ENCODE results near the gene SWT1. TPM values are rescaled to one million over a fixed set of nuclear protein-coding genes. Genes with fewer than 3 reads are reported as not detected.

SWT1 gene
- total RNA-seq, 2 donors from 2014 or later: 4.1 to 7.1 TPM

GRCh38 chr1:185289880-185290279, 132.9 kb downstream of the SWT1 start:
- no peak for DNase-seq (ENCODE audit: low spot score in 2 of 2)
- peaks cover 13 to 26% of the 10 kb centered on the region in 2 donors for H3K36me3 Mint-ChIP-seq
- H3K9me3 Mint-ChIP-seq: no peaks in the 10 kb centered on the region
- H3K27ac Mint-ChIP-seq: no peak overlapping the region
- ATAC-seq: no peak

- ATAC-seq: no peak
- no peak for DNase-seq (ENCODE audit: low spot score in 2 of 2)
- H3K27ac Mint-ChIP-seq: no peak overlapping the region
- peaks cover 13 to 39% of the 10 kb centered on the region in 2 donors for H3K36me3 Mint-ChIP-seq
- H3K9me3 Mint-ChIP-seq: no peaks in the 10 kb centered on the region
Observed at GRCh38 chr1:185291159-185291558, 134.2 kb downstream of the SWT1 start.

GRCh38 chr1:185291652-185292051, 134.7 kb downstream of the SWT1 start:
- H3K9me3 Mint-ChIP-seq: no peaks in the 10 kb centered on the region
- H3K36me3 Mint-ChIP-seq: peaks cover 13 to 44% of the 10 kb centered on the region in 2 donors
- ATAC-seq (no peak), DNase-seq (ENCODE audit: low spot score in 2 of 2) (no peak)
- H3K27ac Mint-ChIP-seq: peak overlapping the region in 1 of 2 donors; percentile 56

DNA sequence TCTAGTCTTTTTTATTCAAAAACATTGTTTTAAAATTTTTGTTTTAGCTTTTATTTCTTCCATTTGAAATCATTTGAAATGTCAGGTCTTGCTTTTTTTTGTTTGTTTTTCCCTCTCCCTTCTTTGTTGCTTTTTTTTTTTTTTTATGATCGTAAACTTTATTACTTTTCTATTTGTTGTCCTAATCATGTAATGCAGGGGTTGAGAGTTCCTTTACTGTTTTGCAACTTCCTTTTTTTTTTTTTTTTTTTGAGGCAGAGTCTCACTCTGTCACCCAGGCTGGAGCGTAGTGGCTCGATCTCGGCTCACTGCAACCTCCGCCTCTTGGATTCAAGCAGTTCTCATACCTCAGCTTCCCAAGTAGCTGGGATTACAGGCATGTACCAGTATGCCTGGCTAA, 135.3 kb downstream of the SWT1 start:
- Mint-ChIP-seq H3K36me3 (peaks cover 11 to 45% of the 10 kb centered on the region in 2 donors), H3K27ac (peak overlapping the region in 1 of 2 donors; percentile 56), H3K9me3 (no peaks in the 10 kb centered on the region)
- ATAC-seq: no peak
- no peak for DNase-seq (ENCODE audit: low spot score in 2 of 2)

- ATAC-seq: no peak
- Mint-ChIP-seq H3K9me3 (no peaks in the 10 kb centered on the region), H3K36me3 (peaks cover 13 to 50% of the 10 kb centered on the region in 2 donors), H3K27ac (peak overlapping the region in 1 of 2 donors; percentile 4)
- no peak for DNase-seq (ENCODE audit: low spot score in 2 of 2)
Observed at GRCh38 chr1:185293967-185294542, 137.1 kb downstream of the SWT1 start.

- DNase-seq (ENCODE audit: low spot score in 2 of 2) (no peak), ATAC-seq (no peak)
- Mint-ChIP-seq H3K27ac (no peak overlapping the region), H3K9me3 (no peaks in the 10 kb centered on the region), H3K36me3 (peaks cover 18 to 46% of the 10 kb centered on the region in 2 donors)
Observed at GRCh38 chr1:185295091-185295490, 138.1 kb downstream of the SWT1 start.

DNA sequence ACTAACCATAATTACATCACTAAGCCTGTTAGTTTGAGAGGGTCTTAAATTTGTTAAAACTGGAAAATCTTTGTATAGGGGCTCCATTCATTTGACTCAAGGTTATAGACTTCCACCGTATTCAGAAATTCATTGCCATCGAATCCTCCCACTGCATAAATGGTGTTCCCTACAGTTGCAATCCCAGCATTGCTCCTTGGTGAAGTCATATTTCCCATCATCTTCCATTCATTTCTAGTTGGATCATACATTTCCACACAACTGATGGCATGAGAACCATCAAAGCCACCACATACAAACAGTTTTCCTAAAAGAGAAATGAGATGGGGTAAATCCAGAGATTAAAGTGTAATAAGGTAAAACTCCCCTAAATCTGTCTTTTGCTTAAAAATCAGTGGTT, 141.0 kb downstream of the SWT1 start:
- H3K27ac Mint-ChIP-seq: peak overlapping the region in 1 of 2 donors; percentile 73
- ATAC-seq (no peak), DNase-seq (ENCODE audit: low spot score in 2 of 2) (no peak)
- peaks cover 18 to 63% of the 10 kb centered on the region in 2 donors for H3K36me3 Mint-ChIP-seq
- H3K9me3 Mint-ChIP-seq: no peaks in the 10 kb centered on the region

GRCh38 chr1:185300152-185300551, 143.2 kb downstream of the SWT1 start:
- no peak for DNase-seq (ENCODE audit: low spot score in 2 of 2)
- Mint-ChIP-seq H3K9me3 (no peaks in the 10 kb centered on the region), H3K36me3 (peaks cover 17 to 59% of the 10 kb centered on the region in 2 donors), H3K27ac (no peak overlapping the region)
- no peak for ATAC-seq

DNA sequence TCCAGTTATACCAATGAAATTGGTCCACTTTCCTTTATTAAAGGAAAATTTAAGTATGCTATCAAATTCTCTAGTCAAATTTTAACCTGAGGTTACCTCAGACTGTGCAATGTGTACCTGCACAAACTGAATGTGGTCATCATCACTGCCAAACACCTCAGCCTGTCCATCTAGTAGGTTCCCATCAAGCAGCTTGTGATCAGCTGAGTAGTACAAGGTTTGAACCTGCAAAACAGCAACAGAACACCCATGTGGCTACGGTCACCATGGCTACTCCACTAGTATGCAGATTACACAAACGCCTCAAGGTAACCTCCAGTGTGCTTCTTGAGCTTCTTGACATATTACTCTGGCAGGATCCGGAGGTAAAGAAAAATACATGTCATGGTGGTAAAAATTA, 148.5 kb downstream of the SWT1 start:
- DNase-seq (ENCODE audit: low spot score in 2 of 2) (no peak), ATAC-seq (no peak)
- Mint-ChIP-seq H3K9me3 (no peaks in the 10 kb centered on the region), H3K27ac (no peak overlapping the region), H3K36me3 (peaks cover 22 to 49% of the 10 kb centered on the region in 2 donors)

- no peak for DNase-seq (ENCODE audit: low spot score in 2 of 2)
- H3K9me3 Mint-ChIP-seq: no peaks in the 10 kb centered on the region
- H3K36me3 Mint-ChIP-seq: peaks cover 29 to 41% of the 10 kb centered on the region in 2 donors
- peak overlapping the region in 1 of 2 donors; percentile 44 for H3K27ac Mint-ChIP-seq
- ATAC-seq: no peak
Observed at GRCh38 chr1:185308126-185308525, 151.2 kb downstream of the SWT1 start.

GRCh38 chr1:185309566-185309965, 152.6 kb downstream of the SWT1 start:
- ATAC-seq (no peak), DNase-seq (ENCODE audit: low spot score in 2 of 2) (no peak)
- peaks cover 34 to 51% of the 10 kb centered on the region in 2 donors for H3K36me3 Mint-ChIP-seq
- H3K9me3 Mint-ChIP-seq: no peaks in the 10 kb centered on the region
- H3K27ac Mint-ChIP-seq: no peak overlapping the region

DNA sequence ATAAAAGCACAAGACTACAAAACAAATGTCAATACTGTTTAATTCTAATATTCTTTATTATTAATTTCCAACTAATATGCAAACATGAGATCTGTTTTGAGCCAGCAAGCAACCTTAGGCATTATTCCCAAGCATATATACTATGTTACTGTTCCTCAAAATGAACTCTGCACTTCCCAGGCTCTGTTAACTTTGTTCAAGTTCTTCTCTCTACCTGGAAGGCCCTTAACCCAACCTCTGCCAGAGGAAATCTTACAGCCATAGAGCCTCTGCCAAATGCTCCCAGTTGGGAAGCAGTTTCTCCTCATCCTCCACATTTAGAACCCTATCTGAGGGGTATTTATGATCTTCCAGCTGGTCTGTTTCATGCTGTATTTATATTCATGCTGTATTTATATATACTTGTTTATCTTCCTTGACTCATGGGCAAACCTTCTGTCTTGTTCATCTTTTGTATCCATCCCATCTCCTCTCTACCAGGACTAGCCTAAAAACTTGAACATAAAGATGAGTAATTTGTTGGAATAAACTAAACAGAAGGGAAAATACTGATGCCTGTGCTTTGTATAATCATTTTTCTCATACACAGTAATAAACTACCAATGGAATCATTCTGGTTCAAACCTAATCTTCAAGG, 154.7 kb downstream of the SWT1 start:
- H3K36me3 Mint-ChIP-seq: peaks cover 38 to 53% of the 10 kb centered on the region in 2 donors
- H3K27ac Mint-ChIP-seq: no peak overlapping the region
- H3K9me3 Mint-ChIP-seq: no peaks in the 10 kb centered on the region
- ATAC-seq: no peak
- DNase-seq (ENCODE audit: low spot score in 2 of 2): no peak

GRCh38 chr1:185312361-185313138, 155.6 kb downstream of the SWT1 start:
- H3K36me3 Mint-ChIP-seq: peaks cover 40 to 46% of the 10 kb centered on the region in 2 donors
- no peak for DNase-seq (ENCODE audit: low spot score in 2 of 2)
- no peak for ATAC-seq
- no peaks in the 10 kb centered on the region for H3K9me3 Mint-ChIP-seq
- H3K27ac Mint-ChIP-seq: no peak overlapping the region

DNA sequence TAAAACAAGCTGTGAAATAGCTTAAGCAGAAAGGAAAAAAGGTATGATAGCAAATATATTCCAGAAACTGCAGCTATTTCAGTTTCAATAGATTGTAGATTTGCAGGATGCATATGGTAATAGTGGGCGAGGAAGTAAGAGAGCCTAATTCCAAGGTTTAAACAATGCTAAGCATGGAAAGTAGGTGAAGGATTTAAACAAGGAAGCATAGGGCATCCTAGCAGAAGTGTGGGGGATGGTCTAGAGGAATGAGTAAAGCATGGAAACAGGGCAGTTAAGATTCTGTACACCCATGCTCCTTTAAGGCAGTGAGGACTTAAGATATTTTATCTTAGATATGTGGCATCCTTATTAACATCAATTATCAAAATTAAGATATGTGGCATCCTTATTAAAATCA, 157.4 kb downstream of the SWT1 start:
- Mint-ChIP-seq H3K9me3 (no peaks in the 10 kb centered on the region), H3K27ac (peak overlapping the region; percentile 49 to 84), H3K36me3 (peaks cover 39 to 46% of the 10 kb centered on the region in 2 donors)
- DNase-seq (ENCODE audit: low spot score in 2 of 2): no peak
- no peak for ATAC-seq

- ATAC-seq (no peak), DNase-seq (ENCODE audit: low spot score in 2 of 2) (peak in 1 of 2 donors; percentile 25)
- peaks cover 41 to 55% of the 10 kb centered on the region in 2 donors for H3K36me3 Mint-ChIP-seq
- no peaks in the 10 kb centered on the region for H3K9me3 Mint-ChIP-seq
- peak overlapping the region; percentile 94 to 98 for H3K27ac Mint-ChIP-seq
Observed at GRCh38 chr1:185315445-185316071, 158.6 kb downstream of the SWT1 start.

DNA sequence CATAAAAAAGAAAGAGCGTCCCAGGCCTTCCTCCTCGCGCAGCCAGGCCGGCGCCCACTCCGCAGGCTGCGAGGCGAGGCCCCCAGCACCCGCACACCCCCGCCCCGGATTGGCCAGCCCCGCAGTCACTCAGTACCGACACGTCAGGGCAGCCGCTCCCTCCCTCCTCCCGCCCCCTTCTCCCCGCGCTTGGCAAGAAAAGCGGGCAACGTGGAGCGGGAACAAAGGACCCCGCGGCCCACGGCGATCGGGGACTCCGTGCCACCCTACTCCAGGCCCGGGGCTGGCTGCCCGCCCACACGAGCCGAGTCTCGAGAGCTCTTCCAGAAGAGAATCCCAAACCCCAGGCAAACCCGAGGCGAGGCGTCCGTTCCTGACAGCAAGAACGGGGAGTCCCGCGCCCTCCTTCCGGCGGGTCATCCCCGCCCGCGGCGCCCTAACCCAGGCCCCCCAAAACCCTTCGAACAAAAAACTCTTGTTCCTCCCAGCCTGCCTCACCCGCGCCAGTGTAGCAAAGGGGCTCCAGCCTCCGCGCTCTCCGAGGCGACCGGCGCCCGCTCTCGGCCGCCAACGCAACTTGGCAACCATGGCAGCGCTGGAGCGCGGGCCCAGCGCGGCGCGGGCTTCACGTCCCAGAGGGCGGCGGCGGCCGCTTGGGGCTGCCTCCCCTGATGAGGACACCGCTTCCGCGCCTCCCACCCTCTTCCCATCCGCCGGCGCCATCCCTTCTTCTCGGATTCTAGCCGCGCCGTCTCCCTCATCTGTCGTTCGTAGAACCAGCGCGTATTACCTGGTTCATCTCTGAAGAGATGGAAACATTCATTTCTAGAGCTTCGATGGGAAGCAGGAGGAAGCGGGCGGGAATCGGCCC, 159.4 kb downstream of the SWT1 start:
- Mint-ChIP-seq H3K9me3 (peaks cover 0 to 4% of the 10 kb centered on the region in 2 donors), H3K36me3 (peaks cover 49 to 64% of the 10 kb centered on the region in 2 donors), H3K27ac (peak overlapping the region; percentile 94 to 98)
- DNase-seq (ENCODE audit: low spot score in 2 of 2) (peak; percentile 85 to 88), ATAC-seq (peak; percentile 60 to 69)
